Parathyroid adenoma (tissue), 2 donors: ENCODE results near the gene WDFY2.

Experiments
- H2AFZ ChIP-seq: fragments of 300-600 bp; sonication (generic); one replicate; pipeline ENCODE4 v1.7.0; 2017; ENCODE audit warnings: antibody characterized with exemption, mild to moderate bottlenecking
- H3K27ac ChIP-seq: fragments of 300-600 bp; sonication (generic); one replicate; pipeline ENCODE4 v1.7.0; 2017
- H3K27me3 ChIP-seq: fragments of 300-600 bp; sonication (generic); one replicate; pipeline ENCODE4 v1.7.0; 2017; ENCODE audit warnings: low read length; ENCODE audit not compliant: control insufficient read depth, insufficient read depth
- H3K36me3 ChIP-seq: fragments of 300-600 bp; sonication (generic); one replicate; pipeline ENCODE4 v1.7.0; 2017; ENCODE audit warnings: low read length; ENCODE audit not compliant: control insufficient read depth, insufficient read depth
- H3K4me1 ChIP-seq: fragments of 300-600 bp; sonication (generic); one replicate; pipeline ENCODE4 v1.7.0; 2017; ENCODE audit warnings: control low read depth
- H3K4me2 ChIP-seq: fragments of 300-600 bp; sonication (generic); one replicate; pipeline ENCODE4 v1.7.0; 2017; ENCODE audit warnings: low read length
- H3K4me3 ChIP-seq: fragments of 300-600 bp; sonication (generic); one replicate; pipeline ENCODE4 v1.7.0; 2017; ENCODE audit warnings: low read depth, low read length
- H3K79me2 ChIP-seq: fragments of 300-600 bp; sonication (generic); one replicate; pipeline ENCODE4 v1.7.0; 2017; ENCODE audit warnings: control low read depth
- H3K9ac ChIP-seq: fragments of 300-600 bp; sonication (generic); one replicate; pipeline ENCODE4 v1.7.0; 2017; ENCODE audit warnings: mild to moderate bottlenecking
- H3K9me3 ChIP-seq: fragments of 300-600 bp; sonication (generic); one replicate; pipeline ENCODE4 v1.7.0; 2017; ENCODE audit warnings: low read length; ENCODE audit not compliant: control insufficient read depth
- CTCF ChIP-seq: fragments of 300-600 bp; sonication (generic); IDR thresholded peaks from one replicate; pipeline ENCODE4 v1.7.0; 2017; ENCODE audit warnings: antibody characterized with exemption, mild to moderate bottlenecking
- donor health status: primary hyperparathyroidism.

Gene WDFY2

GRCh38 chr13:51739027-51739764 lies 154.9 kb downstream of the WDFY2 start:
- H3K27ac ChIP-seq = no peak overlapping the region
- H3K9ac ChIP-seq = no peak overlapping the region

GRCh38 chr13:51740698-51741097 lies 156.4 kb downstream of the WDFY2 start:
- Histone ChIP-seq H3K27me3 (no peaks in the 10 kb centered on the region), H3K4me3 (no peak overlapping the region), H2AFZ (no peak overlapping the region), H3K4me1 (no peaks in the 10 kb centered on the region), H3K9ac (no peak overlapping the region), H3K27ac (no peak overlapping the region), H3K9me3 (no peaks in the 10 kb centered on the region), H3K36me3 (no peaks in the 10 kb centered on the region), H3K79me2 (peaks cover 3% of the 10 kb centered on the region), H3K4me2 (no peak overlapping the region)
- no peak for TF ChIP-seq CTCF

More at GRCh38 chr13:51739027-51739764, 154.9 kb downstream of the WDFY2 start:
- no peak for TF ChIP-seq CTCF
- Histone ChIP-seq H3K27me3 (no peaks in the 10 kb centered on the region), H3K9me3 (no peaks in the 10 kb centered on the region), H3K4me3 (no peak overlapping the region), H3K4me1 (no peaks in the 10 kb centered on the region), H3K79me2 (peaks cover 3% of the 10 kb centered on the region), H3K36me3 (no peaks in the 10 kb centered on the region), H2AFZ (no peak overlapping the region), H3K4me2 (no peak overlapping the region)

- H3K79me2 ChIP-seq = peaks cover 3% of the 10 kb centered on the region
- no peak overlapping the region for H3K27ac ChIP-seq
- H3K9ac ChIP-seq = no peak overlapping the region
Measured at GRCh38 chr13:51742031-51742430, 157.8 kb downstream of the WDFY2 start.

GRCh38 chr13:51742611-51743010 lies 158.3 kb downstream of the WDFY2 start:
- Histone ChIP-seq H3K36me3 (no peaks in the 10 kb centered on the region), H3K9ac (no peak overlapping the region), H3K27ac (no peak overlapping the region), H3K27me3 (no peaks in the 10 kb centered on the region), H3K4me3 (no peak overlapping the region), H3K4me2 (no peak overlapping the region), H2AFZ (no peak overlapping the region), H3K9me3 (no peaks in the 10 kb centered on the region), H3K79me2 (peaks cover 3% of the 10 kb centered on the region), H3K4me1 (no peaks in the 10 kb centered on the region)
- TF ChIP-seq CTCF = no peak

More at GRCh38 chr13:51742031-51742430, 157.8 kb downstream of the WDFY2 start:
- Histone ChIP-seq H3K36me3 (no peaks in the 10 kb centered on the region), H3K4me1 (no peaks in the 10 kb centered on the region), H3K4me3 (no peak overlapping the region), H3K27me3 (no peaks in the 10 kb centered on the region), H3K4me2 (no peak overlapping the region), H2AFZ (no peak overlapping the region), H3K9me3 (no peaks in the 10 kb centered on the region)
- TF ChIP-seq CTCF = no peak

GRCh38 chr13:51745243-51745642 lies 161.0 kb downstream of the WDFY2 start:
- no peak for TF ChIP-seq CTCF
- Histone ChIP-seq H3K27ac (no peak overlapping the region), H3K9ac (no peak overlapping the region), H2AFZ (no peak overlapping the region), H3K4me2 (no peak overlapping the region), H3K9me3 (no peaks in the 10 kb centered on the region), H3K4me3 (no peak overlapping the region), H3K36me3 (no peaks in the 10 kb centered on the region), H3K27me3 (no peaks in the 10 kb centered on the region), H3K4me1 (no peaks in the 10 kb centered on the region), H3K79me2 (peaks cover 3% of the 10 kb centered on the region)
